SK-N-MC (cell line): Measurements from ENCODE around the gene ART1.

ENCODE experiments used
- EZH2 ChIP-seq: fragments of 200-600 bp; sonication (generic); IDR thresholded peaks from one replicate; pipeline ENCODE4 v1.6.1; 2017; ENCODE audit warnings: antibody characterized with exemption
- POLR2AphosphoS5 ChIP-seq: IDR thresholded peaks from 2 replicates; pipeline ENCODE4 v1.6.1; 2012; ENCODE audit warnings: mild to moderate bottlenecking, low read depth, low read length, borderline replicate concordance

DNA sequence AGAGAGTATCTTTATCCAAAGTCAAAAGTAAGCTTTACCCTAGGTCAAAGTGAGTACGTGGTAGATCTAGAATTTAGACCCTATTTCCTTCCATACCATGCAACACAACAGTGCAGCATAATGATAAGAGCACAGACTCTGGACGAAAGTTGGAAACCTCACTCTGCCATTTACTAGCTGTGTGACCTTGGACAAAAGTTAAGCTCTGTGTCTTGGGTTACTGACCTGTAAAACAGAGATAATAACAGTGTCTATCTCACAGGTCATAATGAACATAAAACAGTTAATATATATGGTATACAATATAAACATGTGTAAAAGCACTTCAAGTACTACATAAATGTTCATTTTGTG, 39.9 kb downstream of the ART1 start:
- TF ChIP-seq POLR2AphosphoS5 (no peak), EZH2 (no peak)
